Panc1 (cell line): ENCODE results near the gene DHX36. TPM values are rescaled to one million over a fixed set of nuclear protein-coding genes. Genes with fewer than 3 reads are reported as not detected.

Experiments used
- ATAC-seq: fragments of 200-7000 bp; cut with Tn5 transposase; 2 replicates; pipeline ENCODE4 v1.9.1; 2020; ENCODE audit warnings: mild to moderate bottlenecking, moderate library complexity
- BruUV-seq: library from RNA; stranded (reverse); fragments of 400-500 nt; replicated peaks from 2 replicates; lab custom pipeline; 2021; lab: Mats Ljungman, UMichigan
- CTCF ChIA-PET: fragments of 300-600 bp; sonication (Branson Sonifier 250); formaldehyde crosslinking; loops from one replicate; lab custom pipeline; 2022; ENCODE audit warnings: antibody characterized with exemption; lab: Charles Lee
- POLR2A ChIA-PET: fragments of 300-600 bp; sonication (Branson Sonifier 250); formaldehyde crosslinking; loops from one replicate; lab custom pipeline; 2022; ENCODE audit warnings: antibody characterized with exemption; lab: Charles Lee
- DNase-seq: peaks from one replicate; pipeline ENCODE4 v3.0.0-alpha.2; 2010; ENCODE audit warnings: low read depth, low spot score
- H3K27ac ChIP-seq: 2 replicates; pipeline ENCODE4 v1.5.1; 2011; ENCODE audit warnings: mild to moderate bottlenecking, low read length, inconsistent platforms
- H3K27me3 ChIP-seq: fragments of 200-500 bp; sonication (Bioruptor generic); 2 replicates; pipeline ENCODE4 v1.6.0; 2014; ENCODE audit warnings: low read length, inconsistent platforms; ENCODE audit not compliant: control insufficient read depth, insufficient read depth
- H3K36me3 ChIP-seq: fragments of 200-500 bp; sonication (Bioruptor generic); 2 replicates; pipeline ENCODE4 v1.5.1; 2014; ENCODE audit warnings: inconsistent platforms, mild to moderate bottlenecking, low read length, moderate library complexity; ENCODE audit not compliant: control insufficient read depth, insufficient read depth
- H3K4me1 ChIP-seq: 2 replicates; pipeline ENCODE4 v1.5.1; 2011; ENCODE audit warnings: inconsistent platforms, mild to moderate bottlenecking, low read length, moderate library complexity; ENCODE audit not compliant: control insufficient read depth, insufficient read depth
- H3K4me3 ChIP-seq, 2 experiments: 2 replicates each; pipeline ENCODE4 v1.5.1; 2011 to 2012; ENCODE audit warnings: low read depth in 2 of 2, low read length in 2 of 2, mild to moderate bottlenecking in 2 of 2, inconsistent platforms in 1 of 2, moderate library complexity in 1 of 2
- H3K9me3 ChIP-seq: fragments of 200-500 bp; sonication (Bioruptor generic); 2 replicates; pipeline ENCODE4 v1.5.1; 2014; ENCODE audit warnings: low read depth, mild to moderate bottlenecking, inconsistent platforms, low read length, moderate library complexity; ENCODE audit not compliant: control insufficient read depth, insufficient read depth
- CTCF ChIP-seq: fragments of 450-650 bp; IDR thresholded peaks from 2 replicates; pipeline ENCODE4 v1.5.1; 2017; ENCODE audit warnings: mild to moderate bottlenecking
- POLR2AphosphoS5 ChIP-seq: IDR thresholded peaks from 2 replicates; pipeline ENCODE4 v1.6.1; 2012; ENCODE audit warnings: mild to moderate bottlenecking, low read depth, low read length, moderate library complexity
- REST ChIP-seq, 2 experiments: IDR thresholded peaks; 2 replicates each; pipeline ENCODE4 v1.6.1; 2011 to 2012; ENCODE audit warnings: low read depth in 2 of 2, control low read depth in 1 of 2, low read length in 1 of 2, mild to moderate bottlenecking in 1 of 2, moderate library complexity in 1 of 2; ENCODE audit not compliant: insufficient read depth in 1 of 2
- SIN3A ChIP-seq: IDR thresholded peaks from 2 replicates; pipeline ENCODE4 v1.6.1; 2012; ENCODE audit warnings: low read depth, mild to moderate bottlenecking, low read length, moderate library complexity, borderline replicate concordance; ENCODE audit not compliant: insufficient read depth
- TCF7L2 ChIP-seq: IDR thresholded peaks from 2 replicates; pipeline ENCODE4 v1.6.1; 2011; ENCODE audit warnings: mild to moderate bottlenecking, low read depth, low read length, inconsistent platforms
- in situ Hi-C: cut with HindIII; loops from 2 replicates; pipeline ENCODE4 v1.10.0; 2016; ENCODE audit warnings: low sequenced_read_pairs, low pct_unique_long_range_greater_than_20kb
- intact Hi-C: fragments of 100-400 bp; cut with micrococcal nuclease; formaldehyde crosslinking; loops from one replicate; pipeline ENCODE4 v1.10.0; 2022; ENCODE audit not compliant: unreplicated experiment
- total RNA-seq: library from RNA; stranded (reverse); gene quantifications from one replicate; pipeline ENCODE4 v1.2.1, GENCODE V29; 2021; ENCODE audit not compliant: unreplicated experiment

DHX36 gene
- total RNA-seq, 1 experiment from 2014 or later: 74.3 TPM

- CTCF ChIA-PET: no interaction called here
- Histone ChIP-seq H3K27me3 (no peaks in the 10 kb centered on the region), H3K9me3 (no peaks in the 10 kb centered on the region), H3K36me3 (no peaks in the 10 kb centered on the region), H3K27ac (no peak overlapping the region), H3K4me1 (no peaks in the 10 kb centered on the region), H3K4me3 (no peak overlapping the region)
- in situ Hi-C loops (no loop called here), intact Hi-C loops (no loop called here)
- DNase-seq: no peak
- TF ChIP-seq TCF7L2: no peak
- POLR2A ChIA-PET: no interaction called here
- no peak for ATAC-seq
- no TSS peak for BruUV-seq
Measured at GRCh38 chr3:154349223-154349622, 24.9 kb upstream of the DHX36 start.

GRCh38 chr3:154345422-154346122 is 21.3 kb upstream of the DHX36 start:
- H3K9me3 ChIP-seq: no peaks in the 10 kb centered on the region
- no peak overlapping the region for H3K27ac ChIP-seq
- H3K4me1 ChIP-seq: no peaks in the 10 kb centered on the region
- ChIA-PET POLR2A (no interaction called here), CTCF (no interaction called here)
- in situ Hi-C loops (no loop called here), intact Hi-C loops (no loop called here)
- TF ChIP-seq TCF7L2: no peak
- no peak for TF ChIP-seq CTCF
- no peak for TF ChIP-seq POLR2AphosphoS5
- no peak for TF ChIP-seq SIN3A
- TF ChIP-seq REST (IDR thresholded peaks at IDR 0.05; ENCODE audit: insufficient read depth in 1 of 2, low read depth in 2 of 2, low read length in 1 of 2): no peak
- H3K36me3 ChIP-seq: no peaks in the 10 kb centered on the region
- no peak for DNase-seq
- no peak for ATAC-seq
- BruUV-seq: no TSS peak
- no peak overlapping the region for H3K4me3 ChIP-seq
- no peaks in the 10 kb centered on the region for H3K27me3 ChIP-seq

- intact Hi-C loops: loop anchor here (10.0 kb wide), 1 partner anchor 406 kb away; no protein-coding TSS in a partner anchor
- POLR2A ChIA-PET: no interaction called here
- TF ChIP-seq TCF7L2 (no peak), SIN3A (no peak), POLR2AphosphoS5 (no peak), REST (IDR thresholded peaks at IDR 0.05; ENCODE audit: insufficient read depth in 1 of 2, low read depth in 2 of 2, low read length in 1 of 2) (no peak), CTCF (no peak)
- Histone ChIP-seq H3K4me1 (no peaks in the 10 kb centered on the region), H3K27me3 (peaks cover 20% of the 10 kb centered on the region), H3K9me3 (no peaks in the 10 kb centered on the region), H3K27ac (no peak overlapping the region), H3K4me3 (no peak overlapping the region), H3K36me3 (no peaks in the 10 kb centered on the region)
- CTCF ChIA-PET: no interaction called here
- in situ Hi-C loops: no loop called here
- ATAC-seq (no peak), DNase-seq (no peak)
- no TSS peak for BruUV-seq
Measured at GRCh38 chr3:154338570-154338969, 14.3 kb upstream of the DHX36 start.
